H9 (cell line): ENCODE data around the gene CACNA2D4. TPM values are rescaled to one million over a fixed set of nuclear protein-coding genes. Genes with fewer than 3 reads are reported as not detected.

Source experiments
- DNase-seq: peaks from one replicate; pipeline ENCODE4 v3.0.0-alpha.2; 2017
- H2AFZ ChIP-seq: one replicate; pipeline ENCODE4 v1.6.1; 2013; ENCODE audit warnings: mild to moderate bottlenecking, low read length, control low read depth, moderate library complexity
- H2AK5ac ChIP-seq: 2 replicates; pipeline ENCODE4 v1.6.1; 2013; ENCODE audit warnings: low read length, control low read depth, mixed read lengths; ENCODE audit not compliant: insufficient read length
- H2BK120ac ChIP-seq: one replicate; pipeline ENCODE4 v1.6.1; 2013; ENCODE audit warnings: low read depth, mild to moderate bottlenecking, low read length, control low read depth, inconsistent platforms; ENCODE audit not compliant: poor library complexity, severe bottlenecking
- H2BK12ac ChIP-seq: 2 replicates; pipeline ENCODE4 v1.6.1; 2013; ENCODE audit warnings: low read length, control low read depth, mixed read lengths, low read depth; ENCODE audit not compliant: insufficient read length
- H2BK15ac ChIP-seq: 2 replicates; pipeline ENCODE4 v1.6.1; 2013; ENCODE audit warnings: low read depth, low read length, control low read depth
- H2BK20ac ChIP-seq: one replicate; pipeline ENCODE4 v1.6.1; 2013; ENCODE audit warnings: low read depth, mild to moderate bottlenecking, low read length, control low read depth, inconsistent platforms; ENCODE audit not compliant: poor library complexity, severe bottlenecking
- H2BK5ac ChIP-seq: 2 replicates; pipeline ENCODE4 v1.6.1; 2013; ENCODE audit warnings: low read length, control low read depth, mixed read lengths; ENCODE audit not compliant: insufficient read length
- H3K14ac ChIP-seq: 2 replicates; pipeline ENCODE4 v1.6.1; 2013; ENCODE audit warnings: low read length, control low read depth; ENCODE audit not compliant: insufficient read depth
- H3K18ac ChIP-seq: 2 replicates; pipeline ENCODE4 v1.6.1; 2013; ENCODE audit warnings: low read depth, mild to moderate bottlenecking, mixed read lengths, low read length, control low read depth; ENCODE audit not compliant: insufficient read length
- H3K23ac ChIP-seq: 2 replicates; pipeline ENCODE4 v1.6.1; 2013; ENCODE audit warnings: low read length, control low read depth, mixed read lengths, low read depth; ENCODE audit not compliant: insufficient read length
- H3K23me2 ChIP-seq: 2 replicates; pipeline ENCODE4 v1.6.1; 2013; ENCODE audit warnings: low read depth, mild to moderate bottlenecking, mixed read lengths, low read length, control low read depth; ENCODE audit not compliant: insufficient read length, poor library complexity, severe bottlenecking
- H3K27ac ChIP-seq: 2 replicates; pipeline ENCODE4 v1.5.1; 2013; ENCODE audit warnings: low read length, control low read depth, mixed read lengths, low read depth; ENCODE audit not compliant: insufficient read length
- H3K27me3 ChIP-seq: 2 replicates; pipeline ENCODE4 v1.6.1; 2013; ENCODE audit warnings: low read length, control low read depth, inconsistent platforms; ENCODE audit not compliant: insufficient read depth
- H3K4ac ChIP-seq: 2 replicates; pipeline ENCODE4 v1.6.1; 2013; ENCODE audit warnings: low read depth, mild to moderate bottlenecking, control low read depth, inconsistent platforms, low read length, moderate library complexity
- H3K4me1 ChIP-seq: 2 replicates; pipeline ENCODE4 v1.6.1; 2013; ENCODE audit warnings: low read length, control low read depth, inconsistent platforms; ENCODE audit not compliant: insufficient read depth
- H3K4me2 ChIP-seq: 2 replicates; pipeline ENCODE4 v1.6.1; 2013; ENCODE audit warnings: low read length, control low read depth, mixed read lengths; ENCODE audit not compliant: insufficient read length, insufficient read depth
- H3K56ac ChIP-seq: 2 replicates; pipeline ENCODE4 v1.6.1; 2013; ENCODE audit warnings: low read depth, mild to moderate bottlenecking, mixed read lengths, low read length, control low read depth; ENCODE audit not compliant: insufficient read length
- H3K79me1 ChIP-seq: 2 replicates; pipeline ENCODE4 v1.6.1; 2013; ENCODE audit warnings: low read depth, mild to moderate bottlenecking, moderate library complexity, low read length, control low read depth, inconsistent platforms; ENCODE audit not compliant: insufficient read depth, poor library complexity, severe bottlenecking
- H3K79me2 ChIP-seq: 2 replicates; pipeline ENCODE4 v1.6.1; 2013; ENCODE audit warnings: low read length, control low read depth, inconsistent platforms; ENCODE audit not compliant: insufficient read depth
- H3K9ac ChIP-seq: 2 replicates; pipeline ENCODE4 v1.6.1; 2013; ENCODE audit warnings: low read length, control low read depth, mixed read lengths; ENCODE audit not compliant: insufficient read length; ENCODE audit errors: extremely low read depth
- H3K9me3 ChIP-seq: one replicate; pipeline ENCODE4 v1.6.1; 2013; ENCODE audit warnings: low read depth, low read length, inconsistent platforms; ENCODE audit not compliant: control insufficient read depth
- H3T11ph ChIP-seq: one replicate; pipeline ENCODE4 v1.6.1; 2013; ENCODE audit warnings: mild to moderate bottlenecking, low read length, control low read depth, inconsistent platforms
- H4K20me1 ChIP-seq: one replicate; pipeline ENCODE4 v1.6.1; 2013; ENCODE audit not compliant: control insufficient read depth, insufficient read length, insufficient read depth
- H4K5ac ChIP-seq: 2 replicates; pipeline ENCODE4 v1.6.1; 2013; ENCODE audit warnings: low read depth, mild to moderate bottlenecking, mixed read lengths, low read length, control low read depth; ENCODE audit not compliant: insufficient read length
- H4K8ac ChIP-seq: replicated peaks from 2 replicates; pipeline ENCODE4 v1.6.1; 2013; ENCODE audit warnings: low read length, control low read depth, mixed read lengths, low read depth; ENCODE audit not compliant: insufficient read length
- H4K91ac ChIP-seq: 2 replicates; pipeline ENCODE4 v1.6.1; 2013; ENCODE audit warnings: low read depth, mild to moderate bottlenecking, moderate library complexity, mixed read lengths, low read length, control low read depth; ENCODE audit not compliant: insufficient read length
- H3K27ac Mint-ChIP-seq, 3 experiments: 2 replicates in 2 of 3; 3 replicates in 1 of 3; pipeline ENCODE4 v1.8.0; 2020 to 2021; ENCODE audit warnings: mixed read lengths in 3 of 3, mild to moderate bottlenecking in 1 of 3, moderate library complexity in 1 of 3
- H3K27me3 Mint-ChIP-seq: 2 replicates; pipeline ENCODE4 v1.8.0; 2021; ENCODE audit warnings: low read depth, mild to moderate bottlenecking, moderate library complexity, mixed read lengths
- H3K36me3 Mint-ChIP-seq, 3 experiments: 2 replicates in 2 of 3; 3 replicates in 1 of 3; pipeline ENCODE4 v1.8.0; 2020 to 2021; ENCODE audit warnings: low read depth in 3 of 3, mixed read lengths in 3 of 3; ENCODE audit not compliant: insufficient read depth in 1 of 3
- H3K4me1 Mint-ChIP-seq, 2 experiments: 2 replicates each; pipeline ENCODE4 v1.8.0; 2020; ENCODE audit warnings: mixed read lengths in 2 of 2
- H3K4me3 Mint-ChIP-seq, 2 experiments: 2 replicates in 1 of 2; 3 replicates in 1 of 2; pipeline ENCODE4 v1.8.0; 2020 to 2021; ENCODE audit warnings: mild to moderate bottlenecking in 2 of 2, mixed read lengths in 2 of 2, moderate library complexity in 1 of 2
- H3K9me3 Mint-ChIP-seq, 2 experiments: 2 replicates in 1 of 2; 3 replicates in 1 of 2; pipeline ENCODE4 v1.8.0; 2020; ENCODE audit warnings: mild to moderate bottlenecking in 2 of 2, mixed read lengths in 2 of 2, moderate library complexity in 1 of 2
- WGBS: extraction: QIAGEN DNeasy Blood & Tissue Kit; methylation state at CpG from one replicate; pipeline ENCODE4 v1.1.7; 2013; ENCODE audit warnings: missing lambda C conversion rate, low lambda C conversion rate, mixed read lengths; ENCODE audit not compliant: insufficient read length; ENCODE audit errors: extremely low coverage; 5-methylcytosine and 5-hydroxymethylcytosine counted together
- total RNA-seq: library from RNA; stranded (reverse); gene quantifications from 2 replicates; pipeline ENCODE4 v1.2.1, GENCODE V29; 2021
- TF ChIP-seq, protein P1 (sequence below): fragments of 200-600 bp; sonication (generic); conservative IDR thresholded peaks from 3 replicates; pipeline ENCODE4 v1.8.0; 2021; ENCODE audit warnings: antibody characterized with exemption, mild to moderate bottlenecking

Gene CACNA2D4
- total RNA-seq, 1 experiment from 2014 or later: 0.79 TPM

DNA sequence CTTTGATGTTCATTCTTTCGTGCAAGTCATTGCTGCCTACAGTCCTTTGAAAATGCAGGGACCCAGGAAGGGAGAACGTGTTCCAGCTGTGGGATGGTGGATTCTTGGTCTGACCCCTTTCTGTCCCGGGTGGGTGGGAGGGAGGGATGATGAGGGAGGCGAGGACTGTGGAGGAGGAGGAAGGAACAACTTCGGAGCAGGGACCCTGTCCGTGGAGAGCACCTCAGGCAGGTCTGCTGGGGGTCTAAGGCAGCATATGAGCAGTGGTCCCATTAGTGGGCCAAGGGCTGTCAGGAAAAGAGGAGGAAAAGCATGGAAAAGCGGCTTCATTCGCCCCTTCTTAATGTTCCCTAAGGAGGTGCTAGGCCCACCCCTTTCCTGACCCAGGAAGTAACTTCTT, 36.0 kb downstream of the CACNA2D4 start:
- no peaks in the 10 kb centered on the region for H3K79me2 ChIP-seq
- H2AFZ ChIP-seq: no peak overlapping the region
- H3K79me1 ChIP-seq: no peaks in the 10 kb centered on the region
- Mint-ChIP-seq H3K27ac (no peak overlapping the region), H3K9me3 (no peaks in the 10 kb centered on the region), H3K4me1 (peaks cover 4% of the 10 kb centered on the region in 2 experiments), H3K36me3 (peaks cover 0 to 5% (median 0%) of the 10 kb centered on the region in 3 experiments; a peak in 2 of 7 replicates), H3K4me3 (no peak overlapping the region), H3K27me3 (no peaks in the 10 kb centered on the region; the same call in 1 of the 2 replicates)
- H2BK20ac ChIP-seq: no peak overlapping the region
- H4K91ac ChIP-seq: no peak overlapping the region
- no peak overlapping the region for H3K14ac ChIP-seq
- H3K4me2 ChIP-seq: no peak overlapping the region
- no peak overlapping the region for H3K9ac ChIP-seq
- H3K23me2 ChIP-seq: no peaks in the 10 kb centered on the region
- no peaks in the 10 kb centered on the region for H3K27me3 ChIP-seq
- H3T11ph ChIP-seq: no peak overlapping the region
- H3K4ac ChIP-seq: no peak overlapping the region
- WGBS: no CpG with 5 or more reads among the region's 8 CpGs
- no peak overlapping the region for H3K23ac ChIP-seq
- H2BK15ac ChIP-seq: no peak overlapping the region
- no peak overlapping the region for H4K8ac ChIP-seq
- H4K5ac ChIP-seq: no peak overlapping the region
- H2BK120ac ChIP-seq: no peak overlapping the region
- no peak overlapping the region for H3K27ac ChIP-seq
- H3K9me3 ChIP-seq: no peaks in the 10 kb centered on the region
- H2AK5ac ChIP-seq: no peak overlapping the region
- no peak for DNase-seq
- H3K4me1 ChIP-seq: no peaks in the 10 kb centered on the region
- TF ChIP-seq, protein P1, sequence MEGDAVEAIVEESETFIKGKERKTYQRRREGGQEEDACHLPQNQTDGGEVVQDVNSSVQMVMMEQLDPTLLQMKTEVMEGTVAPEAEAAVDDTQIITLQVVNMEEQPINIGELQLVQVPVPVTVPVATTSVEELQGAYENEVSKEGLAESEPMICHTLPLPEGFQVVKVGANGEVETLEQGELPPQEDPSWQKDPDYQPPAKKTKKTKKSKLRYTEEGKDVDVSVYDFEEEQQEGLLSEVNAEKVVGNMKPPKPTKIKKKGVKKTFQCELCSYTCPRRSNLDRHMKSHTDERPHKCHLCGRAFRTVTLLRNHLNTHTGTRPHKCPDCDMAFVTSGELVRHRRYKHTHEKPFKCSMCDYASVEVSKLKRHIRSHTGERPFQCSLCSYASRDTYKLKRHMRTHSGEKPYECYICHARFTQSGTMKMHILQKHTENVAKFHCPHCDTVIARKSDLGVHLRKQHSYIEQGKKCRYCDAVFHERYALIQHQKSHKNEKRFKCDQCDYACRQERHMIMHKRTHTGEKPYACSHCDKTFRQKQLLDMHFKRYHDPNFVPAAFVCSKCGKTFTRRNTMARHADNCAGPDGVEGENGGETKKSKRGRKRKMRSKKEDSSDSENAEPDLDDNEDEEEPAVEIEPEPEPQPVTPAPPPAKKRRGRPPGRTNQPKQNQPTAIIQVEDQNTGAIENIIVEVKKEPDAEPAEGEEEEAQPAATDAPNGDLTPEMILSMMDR: no peak
- no peaks in the 10 kb centered on the region for H4K20me1 ChIP-seq
- no peak overlapping the region for H3K56ac ChIP-seq
- H2BK12ac ChIP-seq: no peak overlapping the region
- H2BK5ac ChIP-seq: no peak overlapping the region
- H3K18ac ChIP-seq: no peak overlapping the region
